Hepatocyte (in vitro differentiated cells): ENCODE results near the gene PSMG3. TPM values are rescaled to one million over a fixed set of nuclear protein-coding genes. Genes with fewer than 3 reads are reported as not detected.

Experiments used
- DNase-seq: peaks from one replicate; pipeline ENCODE4 v3.0.0-alpha.2; 2016; ENCODE audit warnings: low spot score
- H2AFZ ChIP-seq: fragments of 200-600 bp; sonication (generic); 2 replicates; pipeline ENCODE4 v1.6.0; 2016; ENCODE audit warnings: antibody characterized with exemption, mild to moderate bottlenecking
- H3K27ac ChIP-seq: fragments of 200-600 bp; sonication (generic); 2 replicates; pipeline ENCODE4 v1.5.1; 2016; ENCODE audit warnings: mild to moderate bottlenecking
- H3K27me3 ChIP-seq: fragments of 200-600 bp; sonication (generic); 2 replicates; pipeline ENCODE4 v1.6.1; 2016
- H3K36me3 ChIP-seq: fragments of 200-600 bp; sonication (generic); replicated peaks from 2 replicates; pipeline ENCODE4 v1.5.1; 2016; ENCODE audit warnings: low read depth; ENCODE audit not compliant: insufficient read depth
- H3K4me1 ChIP-seq: fragments of 200-600 bp; sonication (generic); 2 replicates; pipeline ENCODE4 v1.5.1; 2016; ENCODE audit warnings: mild to moderate bottlenecking, moderate library complexity; ENCODE audit not compliant: insufficient read depth
- H3K4me2 ChIP-seq: fragments of 200-600 bp; sonication (generic); 2 replicates; pipeline ENCODE4 v1.6.0; 2016
- H3K4me3 ChIP-seq: fragments of 200-600 bp; sonication (generic); 2 replicates; pipeline ENCODE4 v1.5.1; 2016; ENCODE audit warnings: mild to moderate bottlenecking
- H3K79me2 ChIP-seq: fragments of 200-600 bp; sonication (generic); 2 replicates; pipeline ENCODE4 v1.6.0; 2017; ENCODE audit warnings: mild to moderate bottlenecking
- H3K9me2 ChIP-seq: fragments of 200-600 bp; sonication (generic); replicated peaks from 2 replicates; pipeline ENCODE4 v1.6.0; 2017; ENCODE audit warnings: mild to moderate bottlenecking; ENCODE audit not compliant: insufficient read depth
- H3K9me3 ChIP-seq: fragments of 200-600 bp; sonication (generic); 2 replicates; pipeline ENCODE4 v1.5.1; 2016; ENCODE audit warnings: low read depth, mild to moderate bottlenecking
- H4K20me1 ChIP-seq: fragments of 200-600 bp; sonication (generic); 2 replicates; pipeline ENCODE4 v1.6.0; 2016; ENCODE audit warnings: mild to moderate bottlenecking; ENCODE audit not compliant: insufficient read depth, poor library complexity, severe bottlenecking
- EZH2 ChIP-seq: fragments of 200-600 bp; sonication (generic); IDR thresholded peaks from 2 replicates; pipeline ENCODE4 v1.6.1; 2016; ENCODE audit warnings: antibody characterized with exemption, mild to moderate bottlenecking, borderline replicate concordance
- EZH2phosphoT487 ChIP-seq: fragments of 200-600 bp; sonication (generic); IDR thresholded peaks from one replicate; pipeline ENCODE4 v1.6.1; 2018; ENCODE audit warnings: antibody characterized with exemption, mild to moderate bottlenecking, low read depth, moderate library complexity; ENCODE audit not compliant: unreplicated experiment, severe bottlenecking
- WGBS: methylation state at CpG from one replicate; pipeline ENCODE4 v1.1.6; 2016; ENCODE audit warnings: low lambda C conversion rate; ENCODE audit errors: missing lambda C conversion rate; 5-methylcytosine and 5-hydroxymethylcytosine counted together
- polyA plus RNA-seq: library from polyadenylated mRNA; unstranded; fragments of >200 nt; fragmentation: Nextera tagmentation; extraction: Ambion mirVana; gene quantifications from 2 replicates; pipeline ENCODE4 v1.2.1, GENCODE V29; 2016
- total RNA-seq: library from RNA; depleted of rRNA; stranded (reverse); fragments of >200 nt; gene quantifications from 2 replicates; pipeline ENCODE4 v1.2.3, GENCODE V29; 2014
- TF ChIP-seq, protein P1 (sequence below): fragments of 200-600 bp; sonication (generic); IDR thresholded peaks from 2 replicates; pipeline ENCODE4 v1.5.1; 2016; ENCODE audit warnings: antibody characterized with exemption, mild to moderate bottlenecking; ENCODE audit not compliant: poor library complexity

The PSMG3 gene
- total and polyA plus RNA-seq, 2 experiments from 2014 or later, result 42.7 to 44.8 TPM

DNA sequence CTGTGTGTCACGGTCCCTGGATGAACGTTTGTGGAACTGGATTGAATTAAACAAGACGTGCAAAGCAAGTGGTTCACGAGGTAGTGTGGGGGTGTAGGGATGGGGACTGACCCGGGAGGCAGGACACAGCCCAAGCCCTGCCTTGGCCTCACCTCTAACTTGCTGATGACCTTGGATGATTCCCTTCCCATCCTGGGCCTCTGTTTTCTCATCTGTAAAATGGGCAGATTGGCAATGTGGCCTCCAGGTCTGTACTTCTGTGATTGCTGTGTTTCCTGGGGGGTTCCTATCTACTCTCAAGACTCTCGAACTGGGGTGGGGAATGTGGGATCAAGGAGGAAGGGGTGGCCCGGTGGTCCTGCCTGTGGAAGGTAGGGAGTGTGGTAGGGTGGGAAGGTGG lies 6.0 kb upstream of the PSMG3 start:
- WGBS, result 93% methylated on average over 7 of the region's 7 CpGs
- Histone ChIP-seq H3K9me2 (no peaks in the 10 kb centered on the region), H4K20me1 (no peaks in the 10 kb centered on the region), H3K27me3 (no peaks in the 10 kb centered on the region), H3K27ac (no peak overlapping the region), H3K36me3 (no peaks in the 10 kb centered on the region), H3K4me1 (peaks cover 9% of the 10 kb centered on the region), H3K4me2 (no peak overlapping the region), H3K4me3 (no peak overlapping the region), H2AFZ (no peak overlapping the region), H3K79me2 (peaks cover 3% of the 10 kb centered on the region), H3K9me3 (no peaks in the 10 kb centered on the region)
- no peak for DNase-seq
- TF ChIP-seq EZH2, result no peak
- TF ChIP-seq, protein P1, sequence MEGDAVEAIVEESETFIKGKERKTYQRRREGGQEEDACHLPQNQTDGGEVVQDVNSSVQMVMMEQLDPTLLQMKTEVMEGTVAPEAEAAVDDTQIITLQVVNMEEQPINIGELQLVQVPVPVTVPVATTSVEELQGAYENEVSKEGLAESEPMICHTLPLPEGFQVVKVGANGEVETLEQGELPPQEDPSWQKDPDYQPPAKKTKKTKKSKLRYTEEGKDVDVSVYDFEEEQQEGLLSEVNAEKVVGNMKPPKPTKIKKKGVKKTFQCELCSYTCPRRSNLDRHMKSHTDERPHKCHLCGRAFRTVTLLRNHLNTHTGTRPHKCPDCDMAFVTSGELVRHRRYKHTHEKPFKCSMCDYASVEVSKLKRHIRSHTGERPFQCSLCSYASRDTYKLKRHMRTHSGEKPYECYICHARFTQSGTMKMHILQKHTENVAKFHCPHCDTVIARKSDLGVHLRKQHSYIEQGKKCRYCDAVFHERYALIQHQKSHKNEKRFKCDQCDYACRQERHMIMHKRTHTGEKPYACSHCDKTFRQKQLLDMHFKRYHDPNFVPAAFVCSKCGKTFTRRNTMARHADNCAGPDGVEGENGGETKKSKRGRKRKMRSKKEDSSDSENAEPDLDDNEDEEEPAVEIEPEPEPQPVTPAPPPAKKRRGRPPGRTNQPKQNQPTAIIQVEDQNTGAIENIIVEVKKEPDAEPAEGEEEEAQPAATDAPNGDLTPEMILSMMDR, result no peak
- TF ChIP-seq EZH2phosphoT487, result no peak

DNA sequence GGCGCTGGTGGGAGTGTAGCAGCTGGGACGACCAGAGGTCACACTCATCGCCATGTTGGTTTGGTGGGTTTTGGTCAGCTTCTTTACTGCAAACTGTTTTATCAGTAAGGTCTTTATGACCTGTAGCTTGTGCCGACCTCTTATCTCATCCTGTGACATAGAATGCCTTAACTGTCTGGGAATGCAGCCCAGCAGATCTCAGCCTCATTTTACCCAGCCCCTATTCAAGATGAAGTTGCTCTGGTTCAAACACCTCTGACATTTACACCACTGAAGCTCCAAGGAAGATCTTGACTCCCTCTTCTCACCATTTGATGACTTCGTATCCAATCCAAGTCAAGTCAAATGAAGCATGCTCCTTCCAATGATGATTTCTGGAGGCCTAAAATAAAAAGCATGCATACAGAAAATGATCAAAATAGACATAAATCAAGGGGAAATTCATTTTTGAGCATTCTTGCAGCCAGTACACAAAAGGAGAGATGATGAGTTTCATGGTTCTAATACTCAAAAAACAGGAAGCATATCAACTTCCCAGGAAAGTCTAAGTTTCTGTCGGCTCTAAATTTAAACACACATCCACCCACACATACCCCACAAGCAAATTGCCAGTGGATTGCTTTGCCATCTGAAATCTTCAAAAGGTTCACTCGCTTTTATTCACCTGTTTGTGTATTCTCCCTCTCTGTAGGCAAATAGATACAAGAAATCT lies 2.4 kb upstream of the PSMG3 start:
- Histone ChIP-seq H3K79me2 (peaks cover 21% of the 10 kb centered on the region), H3K4me1 (peaks cover 30% of the 10 kb centered on the region), H3K4me3 (no peak overlapping the region), H3K27me3 (no peaks in the 10 kb centered on the region), H3K9me2 (no peaks in the 10 kb centered on the region), H3K4me2 (peak overlapping the region; percentile 99), H3K9me3 (no peaks in the 10 kb centered on the region), H2AFZ (no peak overlapping the region), H4K20me1 (no peaks in the 10 kb centered on the region), H3K27ac (peak overlapping the region; percentile 99), H3K36me3 (no peaks in the 10 kb centered on the region)
- 72% methylated on average over 7 of the region's 7 CpGs for WGBS
- TF ChIP-seq EZH2phosphoT487, result no peak
- TF ChIP-seq EZH2, result no peak
- TF ChIP-seq, protein P1, result no peak
- DNase-seq, result no peak

DNA sequence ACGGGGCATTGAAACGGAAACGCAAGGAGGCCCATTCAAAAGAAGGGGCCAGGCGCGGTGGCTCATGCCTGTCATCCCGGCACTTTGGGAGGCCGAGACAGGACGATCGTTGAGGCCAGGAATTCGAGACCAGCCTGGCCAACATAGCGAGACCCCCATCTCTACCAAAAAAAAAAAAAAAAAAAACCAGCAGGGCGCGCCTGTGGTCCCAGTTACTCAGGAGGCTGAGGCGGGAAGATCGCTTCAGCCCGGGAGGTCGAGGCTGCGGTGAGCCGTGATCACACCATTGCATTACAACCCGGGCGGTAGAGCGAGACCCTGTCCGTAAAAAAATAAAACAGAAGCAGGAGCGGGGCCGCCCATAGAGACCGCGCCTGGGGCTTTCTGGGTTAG lies 396 bp downstream of the PSMG3 start:
- 37% methylated on average over 27 of the region's 27 CpGs for WGBS
- Histone ChIP-seq H3K4me3 (peak overlapping the region; percentile 98), H3K36me3 (no peaks in the 10 kb centered on the region), H3K9me3 (no peaks in the 10 kb centered on the region), H3K9me2 (no peaks in the 10 kb centered on the region), H2AFZ (peak overlapping the region; percentile 67), H3K4me2 (peak overlapping the region; percentile 84), H4K20me1 (no peaks in the 10 kb centered on the region), H3K4me1 (peaks cover 34% of the 10 kb centered on the region), H3K27ac (peak overlapping the region; percentile 99), H3K79me2 (peaks cover 21% of the 10 kb centered on the region), H3K27me3 (no peaks in the 10 kb centered on the region)
- DNase-seq, result no peak
- no peak for TF ChIP-seq EZH2phosphoT487
- TF ChIP-seq, protein P1, result no peak
- TF ChIP-seq EZH2, result no peak
